Brain microvascular endothelial cell (primary cell): Measurements from ENCODE around the gene SYAP1.

Experiments
- DNase-seq: peaks from one replicate; pipeline ENCODE4 v3.0.0-alpha.2; 2020
- H3K27ac ChIP-seq: fragments of 250-450 bp; sonication (Bioruptor Pico); 2 replicates; pipeline ENCODE4 v1.5.1; 2020; ENCODE audit warnings: mild to moderate bottlenecking, moderate library complexity
- H3K27me3 ChIP-seq: fragments of 250-450 bp; sonication (Bioruptor Pico); replicated peaks from 2 replicates; pipeline ENCODE4 v1.5.1; 2020; ENCODE audit warnings: mild to moderate bottlenecking
- H3K36me3 ChIP-seq: fragments of 250-450 bp; sonication (Bioruptor Pico); replicated peaks from 2 replicates; pipeline ENCODE4 v1.5.1; 2020; ENCODE audit warnings: mild to moderate bottlenecking
- H3K4me3 ChIP-seq: 2 replicates; pipeline ENCODE4 v1.5.1; 2011; ENCODE audit warnings: low read depth, mild to moderate bottlenecking, control low read depth, low read length, moderate library complexity
- CTCF ChIP-seq: IDR thresholded peaks from 2 replicates; pipeline ENCODE4 v1.5.1; 2011; ENCODE audit warnings: low read depth, mild to moderate bottlenecking, moderate library complexity, low read length, control low read depth, inconsistent platforms; ENCODE audit errors: missing control alignments
- in situ Hi-C: cut with HindIII; loops from 2 replicates; pipeline ENCODE4 v1.10.0; 2017; ENCODE audit warnings: low sequenced_read_pairs, low pct_ligation_motif_present

Gene SYAP1

GRCh38 chrX:16719334-16720084 lies at the start of gene SYAP1:
Gene SYAP1, plus strand, starts transcription at chrX:16719612. Its CDS starts 113 bp downstream, at chrX:16719725.
- H3K4me3 ChIP-seq, result peak within 1 kb of the TSS; percentile 91
- no peaks in the 10 kb centered on the region for H3K36me3 ChIP-seq
- peak; percentile 98 for DNase-seq
- in situ Hi-C loops, result no loop called here
- no peaks in the 10 kb centered on the region for H3K27me3 ChIP-seq
- TF ChIP-seq CTCF, result peak; percentile 11
- H3K27ac ChIP-seq, result peak within 1 kb of the TSS; percentile 94

- Histone ChIP-seq H3K27ac (no peak overlapping the region), H3K36me3 (no peaks in the 10 kb centered on the region), H3K27me3 (no peaks in the 10 kb centered on the region), H3K4me3 (no peak overlapping the region)
- in situ Hi-C loops, result no loop called here
- peak; percentile 46 for TF ChIP-seq CTCF
- DNase-seq, result peak; percentile 53
These were observed 48.4 kb upstream of the SYAP1 start for GRCh38 chrX:16671005-16671404.

GRCh38 chrX:16678689-16679088 lies 40.7 kb upstream of the SYAP1 start:
- in situ Hi-C loops, result no loop called here
- Histone ChIP-seq H3K27me3 (no peaks in the 10 kb centered on the region), H3K4me3 (no peak overlapping the region), H3K36me3 (no peaks in the 10 kb centered on the region), H3K27ac (no peak overlapping the region)
- TF ChIP-seq CTCF, result no peak
- DNase-seq, result no peak

- DNase-seq, result no peak
- no peaks in the 10 kb centered on the region for H3K27me3 ChIP-seq
- TF ChIP-seq CTCF, result no peak
- no peaks in the 10 kb centered on the region for H3K36me3 ChIP-seq
- H3K27ac ChIP-seq, result no peak overlapping the region
- no peak overlapping the region for H3K4me3 ChIP-seq
- in situ Hi-C loops, result no loop called here
These were observed 36.3 kb upstream of the SYAP1 start for GRCh38 chrX:16683007-16683664.

- no peaks in the 10 kb centered on the region for H3K27me3 ChIP-seq
- peaks cover 4% of the 10 kb centered on the region for H3K36me3 ChIP-seq
- H3K4me3 ChIP-seq, result no peak overlapping the region
- in situ Hi-C loops, result no loop called here
- no peak for TF ChIP-seq CTCF
- DNase-seq, result no peak
- no peak overlapping the region for H3K27ac ChIP-seq
These were observed 31.9 kb upstream of the SYAP1 start for GRCh38 chrX:16687514-16687913.
